Measurements from ENCODE around the gene LARGE2.
"Not testable (repeated sequence)": the region's sequence is repeated elsewhere in the genome, so short reads cannot be mapped to it uniquely, and the experiment has no call there.

Gene LARGE2

GRCh38 chr11:45896422-45896984 lies 26.0 kb upstream of the LARGE2 start:
- no peak for DNase-seq (ENCODE audit: low spot score)

DNA sequence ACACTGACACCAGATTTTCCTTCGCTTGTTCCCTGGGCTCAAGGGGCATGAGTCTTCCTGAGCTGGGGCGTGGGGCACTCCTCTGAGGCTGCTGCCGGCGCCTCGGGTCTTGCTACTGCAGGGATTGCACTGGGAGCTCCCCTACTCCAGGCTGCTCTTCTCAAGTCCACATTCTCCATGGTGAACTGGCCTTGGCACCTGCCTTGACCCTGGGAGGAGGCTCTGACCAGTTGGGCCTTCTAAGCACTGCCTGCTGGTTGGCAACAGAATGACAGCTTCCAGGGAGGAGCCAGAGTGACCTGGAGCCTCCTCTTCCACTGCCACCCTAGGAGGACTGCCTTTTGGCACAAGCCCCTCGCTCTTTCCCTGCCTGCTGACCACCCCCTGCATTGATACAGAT lies 24.9 kb upstream of the LARGE2 start:
- no peak for DNase-seq (ENCODE audit: low spot score)

DNA sequence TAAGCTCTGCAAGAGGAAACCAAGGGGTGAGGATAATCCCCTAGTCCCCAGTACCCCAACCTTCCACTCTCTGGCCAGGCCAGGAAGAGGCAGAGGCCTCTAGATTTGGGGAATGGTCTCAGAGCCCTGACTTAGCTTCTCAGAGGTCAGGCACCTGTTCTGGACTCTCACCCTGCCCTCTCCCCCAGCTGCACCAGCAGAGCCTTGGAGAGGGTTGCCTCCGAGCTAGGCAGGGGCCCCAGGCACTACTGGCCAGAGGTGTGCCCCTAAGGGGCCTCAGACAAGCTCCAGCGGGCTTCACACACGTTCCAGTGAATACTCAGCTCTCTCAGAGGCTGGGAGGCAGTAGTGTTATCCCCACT lies 23.4 kb upstream of the LARGE2 start:
- DNase-seq (ENCODE audit: low spot score), result no peak

GRCh38 chr11:45899448-45900174 lies 22.8 kb upstream of the LARGE2 start:
- peak; percentile 89 for DNase-seq (ENCODE audit: low spot score)

GRCh38 chr11:45900175-45900800 lies 22.2 kb upstream of the LARGE2 start:
- not testable (repeated sequence) for DNase-seq (ENCODE audit: low spot score)

DNA sequence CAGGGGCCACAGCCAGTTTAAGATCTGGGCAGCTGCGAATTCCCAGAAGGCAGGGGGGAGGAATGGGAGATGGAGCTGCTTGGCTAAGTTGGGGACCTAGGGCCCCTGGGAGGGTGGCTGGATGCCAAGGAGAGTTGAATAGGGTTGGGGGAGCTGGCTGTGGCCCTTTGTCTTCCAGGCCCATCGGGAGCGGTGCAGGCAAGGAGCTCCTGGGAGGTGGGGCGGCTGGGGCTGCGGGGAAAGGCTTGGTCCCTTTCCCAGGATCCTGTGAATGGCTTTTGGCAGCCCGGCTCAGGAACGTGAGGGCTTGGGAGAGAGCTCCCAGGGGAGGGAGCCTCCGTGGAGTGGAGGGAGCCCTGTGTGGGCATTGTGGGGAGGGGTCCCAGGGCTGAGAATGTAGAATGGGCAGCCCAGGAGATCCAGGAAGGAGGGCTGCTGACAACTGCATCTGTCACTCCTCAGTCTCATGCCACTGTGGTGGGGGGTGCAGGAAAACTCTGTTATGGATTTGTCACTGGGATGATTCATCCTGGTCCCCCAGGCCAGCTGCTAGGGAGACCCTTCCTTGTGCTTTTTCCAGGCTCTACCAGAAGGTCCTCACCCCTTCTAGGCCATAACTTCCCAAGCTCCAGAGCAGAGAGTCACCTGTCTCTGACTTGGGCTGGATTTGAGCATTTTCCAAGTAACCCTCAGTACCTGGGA lies 21.4 kb upstream of the LARGE2 start:
- no peak for DNase-seq (ENCODE audit: low spot score)

- DNase-seq (ENCODE audit: low spot score), result no peak
Observed at GRCh38 chr11:45901626-45902025, 20.8 kb upstream of the LARGE2 start.

GRCh38 chr11:45902452-45903380 lies 19.7 kb upstream of the LARGE2 start:
- no peak for DNase-seq (ENCODE audit: low spot score)

DNA sequence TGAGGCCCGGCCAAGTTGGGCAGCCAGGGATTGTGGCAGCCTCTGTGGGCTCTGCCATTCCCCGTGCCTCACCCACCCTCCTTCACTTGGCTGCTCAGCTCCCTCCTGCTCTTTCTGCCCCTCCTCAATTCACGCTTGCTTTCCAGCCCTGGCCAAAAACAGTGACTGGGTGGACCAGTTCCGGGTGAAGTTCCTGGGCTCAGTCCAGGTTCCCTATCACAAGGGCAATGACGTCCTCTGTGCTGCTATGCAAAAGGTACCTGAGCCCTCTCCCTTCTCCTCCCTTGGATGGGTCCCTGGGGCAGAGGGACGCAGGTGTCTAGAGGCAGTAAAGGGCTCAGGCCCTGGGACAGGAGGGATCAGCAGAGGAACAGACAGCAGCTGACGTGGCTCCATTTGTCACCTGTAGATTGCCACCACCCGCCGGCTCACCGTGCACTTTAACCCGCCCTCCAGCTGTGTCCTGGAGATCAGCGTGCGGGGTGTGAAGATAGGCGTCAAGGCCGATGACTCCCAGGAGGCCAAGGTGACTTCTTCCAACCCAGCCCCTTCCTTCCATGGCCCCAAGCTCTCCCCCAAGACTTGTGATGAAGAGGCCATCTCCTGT lies 18.0 kb upstream of the LARGE2 start:
- no peak for DNase-seq (ENCODE audit: low spot score)

DNA sequence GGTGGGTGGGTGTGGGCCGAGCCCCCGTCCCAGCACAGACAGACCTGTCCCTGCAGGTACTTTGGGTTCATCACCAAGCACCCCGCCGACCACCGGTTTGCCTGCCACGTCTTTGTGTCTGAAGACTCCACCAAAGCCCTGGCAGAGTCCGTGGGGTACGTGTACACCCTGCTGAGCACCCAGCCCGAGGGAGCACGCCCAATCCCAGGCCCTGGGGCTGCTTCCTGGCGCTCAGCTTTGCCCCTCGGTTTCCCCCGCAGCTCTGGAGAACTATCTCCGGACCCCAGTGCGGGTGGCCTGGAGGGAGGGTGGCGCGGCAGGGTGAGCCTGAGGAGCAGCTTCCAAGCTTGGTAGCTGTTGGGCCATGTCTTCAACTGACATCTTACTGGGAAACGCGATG lies 17.4 kb upstream of the LARGE2 start:
- DNase-seq (ENCODE audit: low spot score), result no peak

- not testable (repeated sequence) for DNase-seq (ENCODE audit: low spot score)
Observed at GRCh38 chr11:45905576-45905975, 16.9 kb upstream of the LARGE2 start.

DNA sequence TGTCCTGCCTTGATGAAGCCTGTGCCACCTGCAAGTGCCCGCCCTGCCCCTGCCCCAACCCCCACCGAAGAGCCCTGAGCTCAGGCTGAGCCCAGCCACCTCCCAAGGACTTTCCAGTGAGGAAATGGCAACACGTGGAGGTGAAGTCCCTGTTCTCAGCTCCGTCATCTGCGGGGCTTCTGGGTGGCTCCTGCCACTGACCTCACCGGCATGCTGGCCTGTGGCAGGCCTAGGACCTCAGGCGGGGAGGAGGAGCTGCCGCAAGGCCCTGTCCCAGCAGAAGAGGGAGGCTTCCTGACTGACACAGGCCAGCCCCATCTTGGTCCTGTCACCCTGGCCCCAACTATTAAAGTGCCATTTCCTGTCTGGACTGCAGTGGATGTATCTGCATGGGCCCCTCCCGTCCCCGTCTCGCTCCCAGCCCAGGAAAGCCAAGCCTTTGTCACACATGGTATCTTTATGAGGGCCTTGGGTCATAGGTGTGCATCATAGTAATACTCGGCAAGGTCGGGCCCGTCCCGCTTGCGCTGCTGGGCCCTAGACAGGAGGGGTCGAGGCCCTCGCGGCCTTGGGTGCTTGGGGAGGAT lies 16.3 kb upstream of the LARGE2 start:
- DNase-seq (ENCODE audit: low spot score), result no peak

GRCh38 chr11:45906965-45907611 lies 15.4 kb upstream of the LARGE2 start, which contains the start of gene FREY1:
TSS of gene FREY1 (minus strand) at chr11:45907271. CDS start at chr11:45907245, 26 bp downstream.
- no peak for DNase-seq (ENCODE audit: low spot score)

DNA sequence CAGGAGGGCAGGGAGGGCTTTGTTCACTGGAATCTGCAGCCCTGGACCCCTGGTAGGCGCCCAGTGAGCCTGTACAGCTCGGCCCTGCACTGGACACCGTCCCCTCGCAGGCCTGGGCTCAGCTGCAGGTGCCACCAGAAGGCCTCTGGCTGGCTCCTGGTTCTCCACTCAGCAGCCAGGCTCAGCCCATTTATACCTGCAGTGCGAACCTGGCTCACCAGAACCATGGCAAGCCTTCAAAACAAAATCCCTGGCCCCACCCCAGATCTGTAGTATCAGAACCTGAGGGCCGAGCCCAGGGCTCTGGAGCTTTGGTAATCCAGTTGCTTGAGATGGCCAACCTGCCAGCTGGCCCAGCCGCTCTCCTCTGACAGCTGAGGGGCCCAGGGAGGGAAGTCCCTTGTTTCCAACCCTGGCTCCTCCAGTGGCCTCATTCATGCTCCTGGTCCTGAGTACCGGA lies 14.5 kb upstream of the LARGE2 start:
- no peak for DNase-seq (ENCODE audit: low spot score)

DNA sequence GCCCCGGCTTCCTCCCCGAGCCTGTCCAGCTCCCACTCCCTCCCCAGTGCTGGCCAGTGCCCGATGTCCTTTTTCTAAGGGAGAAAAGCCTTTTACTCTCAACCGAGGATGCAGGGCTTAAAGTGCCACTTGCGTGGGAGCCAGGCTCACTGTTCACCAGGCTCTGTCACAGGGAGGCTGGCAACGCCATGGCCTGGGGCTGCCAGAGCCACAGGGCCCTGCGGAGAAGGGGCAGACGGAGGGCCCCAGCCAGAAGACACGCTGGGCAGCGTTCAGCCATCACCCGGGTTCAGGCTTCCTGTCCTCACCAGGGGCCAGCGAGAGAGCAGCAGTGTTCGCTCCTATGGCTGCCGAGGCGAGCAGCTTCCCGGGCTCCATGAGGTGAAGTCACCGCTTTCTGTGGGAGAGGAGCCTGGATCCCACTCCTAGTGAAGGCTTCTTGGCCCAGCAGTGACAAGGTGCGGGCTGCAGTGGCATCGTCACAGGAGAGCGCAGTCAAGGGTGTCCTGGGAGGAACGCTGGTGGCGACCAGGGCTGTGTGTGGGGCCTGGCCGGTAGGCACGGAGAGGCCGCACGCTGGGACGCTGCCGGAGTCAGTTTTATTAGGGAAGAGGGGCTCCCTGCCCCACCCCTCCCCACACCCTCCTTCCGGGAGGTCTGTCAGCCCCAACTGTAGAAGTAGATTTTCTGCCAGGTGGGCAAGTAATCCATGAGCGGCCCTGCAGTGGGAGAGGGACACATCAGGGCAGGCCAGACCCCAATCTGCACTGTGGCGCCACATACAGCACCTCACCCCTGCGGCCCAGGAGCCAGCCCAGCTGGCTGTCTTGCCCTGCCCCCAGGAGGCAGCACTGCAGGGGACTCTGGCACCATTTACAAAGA lies 12.6 kb upstream of the LARGE2 start:
- DNase-seq (ENCODE audit: low spot score), result no peak

- DNase-seq (ENCODE audit: low spot score), result no peak
Observed at GRCh38 chr11:45910623-45911022, 11.8 kb upstream of the LARGE2 start.

DNA sequence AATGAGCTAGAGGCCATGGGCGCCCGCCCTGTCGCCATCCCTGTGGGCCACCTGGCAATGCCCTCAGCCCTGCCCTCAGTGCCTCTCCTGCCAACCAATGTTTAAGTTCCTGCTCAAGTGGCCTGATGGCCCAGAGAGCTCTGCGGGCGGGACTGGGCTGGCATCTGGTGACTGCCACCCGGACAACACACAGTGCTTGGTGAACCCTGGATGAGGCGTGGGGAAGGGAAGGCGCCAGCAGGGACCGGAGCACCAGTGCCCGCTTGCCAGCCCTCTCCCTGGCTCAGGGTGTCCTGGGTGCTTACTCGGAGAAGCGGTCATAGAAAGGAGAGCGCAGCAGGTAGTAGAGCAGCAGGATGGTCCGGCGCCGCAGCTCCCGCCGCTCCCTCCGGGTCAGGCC lies 8.9 kb upstream of the LARGE2 start:
- no peak for DNase-seq (ENCODE audit: low spot score)

DNA sequence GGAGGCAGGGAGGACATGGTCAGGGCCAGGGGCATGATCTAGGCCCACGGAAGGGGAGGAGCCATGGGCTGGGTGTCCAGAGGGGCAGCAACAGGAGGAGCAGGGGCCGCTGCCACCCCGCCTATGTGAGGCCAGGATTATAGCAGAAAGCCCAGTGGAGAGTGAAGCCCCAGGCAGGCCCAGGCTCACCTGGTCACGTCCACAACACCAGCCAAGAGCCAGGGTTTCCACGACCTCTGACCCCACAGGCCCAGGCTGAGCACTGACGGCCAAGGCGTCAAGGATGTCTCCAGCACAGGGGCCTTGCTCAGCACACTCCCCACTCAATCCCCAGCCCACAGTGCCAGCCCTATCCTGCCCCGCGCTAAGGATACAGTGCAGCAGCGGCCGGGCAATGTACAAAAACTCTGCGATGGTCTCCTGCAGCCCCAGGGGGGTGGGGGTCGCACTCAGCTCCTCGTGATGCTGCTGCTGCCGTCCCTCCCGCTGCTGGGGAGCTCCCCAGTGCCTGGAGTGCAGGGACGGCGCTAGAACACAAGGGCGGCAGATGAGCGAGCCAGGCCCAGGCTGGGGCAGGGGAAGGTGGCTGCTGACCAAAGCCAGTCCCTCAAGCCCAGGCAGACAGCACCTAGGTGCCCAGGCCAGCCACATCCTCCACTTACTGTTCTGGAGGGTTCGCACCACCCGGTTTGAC lies 8.4 kb upstream of the LARGE2 start:
- DNase-seq (ENCODE audit: low spot score), result no peak

DNA sequence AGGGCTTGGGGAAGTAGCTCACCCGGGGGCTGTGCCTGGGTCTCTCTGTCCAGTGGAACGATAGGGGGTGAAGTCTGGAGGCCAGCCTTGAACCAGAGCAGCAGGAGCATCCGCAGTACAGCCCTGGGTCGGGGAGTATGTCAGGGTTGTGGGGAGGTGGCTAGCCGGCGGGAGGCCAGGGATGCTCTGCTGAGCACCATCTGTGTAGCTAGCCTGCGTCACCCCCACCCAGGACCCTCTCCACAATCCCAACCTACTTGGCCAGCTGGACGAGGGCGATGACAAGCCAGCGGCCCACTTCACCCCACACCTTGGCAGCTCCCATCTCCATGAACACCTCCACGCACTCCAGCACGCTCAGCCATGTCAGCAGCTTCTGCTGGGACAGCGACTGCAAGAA lies 7.0 kb upstream of the LARGE2 start:
- no peak for DNase-seq (ENCODE audit: low spot score)

Measured in kidney tubule cell (primary cell).